Thymus (tissue), 11 donors: ENCODE data around the gene SLC25A28. TPM values are rescaled to one million over a fixed set of nuclear protein-coding genes. Genes with fewer than 3 reads are reported as not detected.

Experiments
- DNase-seq, 9 donors: peaks; one replicate each; pipeline ENCODE4 v3.0.0-alpha.2; 2013; ENCODE audit warnings: low spot score in 9 of 9, low read depth in 6 of 9, missing footprints in 1 of 9
- H3K27ac ChIP-seq, 2 donors: one replicate each; pipeline ENCODE4 v1.5.1; 2013; ENCODE audit warnings: control low read depth in 1 of 2, low read depth in 1 of 2, low read length in 1 of 2, mild to moderate bottlenecking in 1 of 2, moderate library complexity in 1 of 2
- H3K27me3 ChIP-seq, 2 donors: one replicate each; pipeline ENCODE4 v1.5.1; 2013; ENCODE audit warnings: low read length in 1 of 2; ENCODE audit not compliant: control insufficient read depth in 2 of 2, insufficient read depth in 1 of 2
- H3K36me3 ChIP-seq, 2 donors: one replicate each; pipeline ENCODE4 v1.5.1; 2013; ENCODE audit warnings: low read length in 1 of 2, mild to moderate bottlenecking in 1 of 2, moderate library complexity in 1 of 2; ENCODE audit not compliant: control insufficient read depth in 2 of 2, insufficient read depth in 2 of 2
- H3K4me1 ChIP-seq, 2 donors: one replicate each; pipeline ENCODE4 v1.5.1; 2013; ENCODE audit warnings: low read length in 2 of 2; ENCODE audit not compliant: control insufficient read depth in 2 of 2, insufficient read depth in 2 of 2
- H3K4me3 ChIP-seq, 2 donors: one replicate each; pipeline ENCODE4 v1.5.1; 2013; ENCODE audit warnings: low read length in 2 of 2, control low read depth in 1 of 2, mild to moderate bottlenecking in 1 of 2
- H3K9me3 ChIP-seq, 2 donors: one replicate each; pipeline ENCODE4 v1.5.1; 2013; ENCODE audit warnings: low read length in 1 of 2, mild to moderate bottlenecking in 1 of 2; ENCODE audit not compliant: control insufficient read depth in 2 of 2, insufficient read depth in 1 of 2
- WGBS: extraction: QIAGEN DNeasy Blood & Tissue Kit; methylation state at CpG from one replicate; pipeline ENCODE4 v1.1.7; 2013; 5-methylcytosine and 5-hydroxymethylcytosine counted together
- polyA plus RNA-seq: library from polyadenylated mRNA; stranded (reverse); fragments of 200-250 nt; gene quantifications from one replicate; pipeline ENCODE4 v1.2.3, GENCODE V29; 2013
- total RNA-seq: library from RNA; stranded (reverse); fragments of 120-200 nt; gene quantifications from one replicate; pipeline ENCODE4 v1.2.4, GENCODE V29; 2013
- donor health status: healthy.

The SLC25A28 gene
- total and polyA plus RNA-seq, 2 donors, result 18.8 to 173 TPM

DNA sequence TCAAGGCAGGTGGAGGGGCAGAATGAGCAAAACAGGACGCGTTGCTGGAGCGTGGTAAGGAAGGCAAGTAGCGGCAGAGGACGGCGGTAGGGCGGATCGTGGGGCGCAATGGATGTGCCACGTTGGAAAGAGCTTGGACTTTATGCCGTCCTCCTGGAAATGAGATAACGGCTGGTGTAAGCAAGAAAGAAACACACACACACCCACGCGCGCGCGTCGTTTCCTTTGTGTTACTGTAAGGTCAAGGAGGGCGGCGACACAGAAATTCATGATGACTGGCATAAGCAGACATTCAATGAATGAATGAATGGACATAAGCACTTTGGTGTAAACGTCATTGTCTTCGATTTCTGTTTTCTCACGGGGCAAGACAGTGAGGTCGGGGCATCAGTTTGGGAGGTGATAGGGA, 38.4 kb upstream of the SLC25A28 start:
- H3K36me3 ChIP-seq, result no peaks in the 10 kb centered on the region
- no peaks in the 10 kb centered on the region for H3K9me3 ChIP-seq
- peaks cover 9 to 21% of the 10 kb centered on the region in 2 donors for H3K4me1 ChIP-seq
- peak overlapping the region; percentile 62 to 76 for H3K4me3 ChIP-seq
- peak in 4 of 9 donors; percentile 5 to 48 (median 18) for DNase-seq
- H3K27ac ChIP-seq, result peak overlapping the region; percentile 26 to 71
- peaks cover 4 to 33% of the 10 kb centered on the region in 2 donors for H3K27me3 ChIP-seq
- WGBS, result 29% methylated on average over 24 of the region's 24 CpGs

DNA sequence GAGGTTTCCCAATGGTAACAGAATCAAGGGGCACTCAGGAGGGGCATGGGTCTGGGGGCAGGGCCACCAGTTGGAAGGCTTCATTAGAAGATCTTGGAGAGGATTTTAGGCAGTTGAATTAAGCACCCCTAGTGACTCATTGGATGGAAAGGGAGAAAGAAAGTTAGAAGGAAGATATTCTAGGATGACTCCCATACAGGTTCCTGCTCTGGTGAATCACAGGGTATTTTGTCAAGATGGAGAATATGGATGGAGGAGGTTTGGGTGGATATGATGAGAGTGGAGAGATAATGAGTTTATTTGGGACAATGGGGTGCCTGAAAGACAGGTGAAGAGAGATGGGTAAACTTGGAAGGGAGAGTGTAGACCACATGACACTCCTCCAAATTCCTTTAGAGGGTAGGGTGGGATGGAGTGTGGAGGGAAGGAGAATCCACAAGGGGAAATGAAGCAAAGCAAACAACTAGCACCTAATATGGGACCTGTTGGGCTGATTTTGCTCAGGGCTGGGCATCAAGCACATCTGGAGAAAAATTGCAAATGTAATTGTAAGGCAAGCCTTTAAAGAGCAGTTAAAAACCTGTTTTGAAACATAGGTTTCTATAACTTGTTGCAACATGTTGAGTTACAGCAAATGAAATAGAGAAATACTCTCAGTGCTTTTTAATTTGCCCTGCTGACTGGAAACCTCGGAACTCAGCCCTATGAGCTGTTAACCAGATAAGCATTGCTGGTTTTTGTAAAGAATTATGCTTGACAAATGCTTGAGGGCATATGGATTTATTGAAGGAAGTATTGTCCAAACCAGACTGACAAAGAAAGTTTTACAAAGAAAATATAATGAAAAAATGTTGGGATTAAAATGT, 36.2 kb upstream of the SLC25A28 start:
- Histone ChIP-seq H3K4me3 (no peak overlapping the region), H3K36me3 (no peaks in the 10 kb centered on the region), H3K27me3 (peaks cover 4 to 33% of the 10 kb centered on the region in 2 donors), H3K27ac (peak overlapping the region; percentile 31 to 49), H3K9me3 (no peaks in the 10 kb centered on the region), H3K4me1 (peaks cover 9 to 21% of the 10 kb centered on the region in 2 donors)
- WGBS, result 78% methylated on average over 1 of the region's 1 CpG
- DNase-seq, result no peak

DNA sequence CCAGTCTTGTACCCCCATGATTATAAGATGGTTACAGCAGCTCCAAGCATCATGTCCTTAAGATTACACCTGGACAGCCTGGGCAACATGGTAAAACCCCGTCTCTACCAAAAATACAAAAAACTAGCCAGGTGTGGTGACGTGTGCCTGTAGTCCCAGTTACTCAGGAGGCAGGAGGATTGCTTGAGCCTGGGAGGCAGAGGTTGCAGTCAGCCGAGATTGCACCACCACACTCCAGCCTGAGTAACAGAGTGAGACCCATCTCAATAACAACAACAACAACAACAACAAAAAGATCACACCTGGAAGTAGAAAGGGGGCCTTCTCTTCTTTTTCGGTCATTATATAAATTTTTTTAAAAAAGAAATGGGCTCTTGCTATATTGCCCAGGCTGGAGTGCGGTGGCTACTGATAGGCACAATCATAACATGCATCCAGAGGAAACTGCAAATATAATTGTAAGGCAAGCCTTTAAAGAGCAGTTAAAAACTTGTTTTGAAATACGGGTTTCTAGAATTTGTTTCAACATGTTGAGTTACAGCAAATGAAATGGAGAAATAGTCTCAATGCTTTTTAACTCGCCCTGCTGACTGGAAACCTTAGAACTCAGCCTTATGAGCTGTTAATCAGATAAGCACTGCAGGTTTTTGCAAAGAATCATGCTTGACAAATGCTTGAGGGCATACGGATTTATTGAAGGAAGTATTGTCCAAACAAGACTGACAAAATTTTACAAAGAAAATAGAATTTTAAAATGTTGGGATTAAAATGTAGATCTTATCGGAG, 34.3 kb upstream of the SLC25A28 start:
- Histone ChIP-seq H3K4me1 (peaks cover 5 to 17% of the 10 kb centered on the region in 2 donors), H3K27ac (peak overlapping the region in 1 of 2 donors; percentile 37)
- WGBS, result 94% methylated on average over 9 of the region's 9 CpGs

DNA sequence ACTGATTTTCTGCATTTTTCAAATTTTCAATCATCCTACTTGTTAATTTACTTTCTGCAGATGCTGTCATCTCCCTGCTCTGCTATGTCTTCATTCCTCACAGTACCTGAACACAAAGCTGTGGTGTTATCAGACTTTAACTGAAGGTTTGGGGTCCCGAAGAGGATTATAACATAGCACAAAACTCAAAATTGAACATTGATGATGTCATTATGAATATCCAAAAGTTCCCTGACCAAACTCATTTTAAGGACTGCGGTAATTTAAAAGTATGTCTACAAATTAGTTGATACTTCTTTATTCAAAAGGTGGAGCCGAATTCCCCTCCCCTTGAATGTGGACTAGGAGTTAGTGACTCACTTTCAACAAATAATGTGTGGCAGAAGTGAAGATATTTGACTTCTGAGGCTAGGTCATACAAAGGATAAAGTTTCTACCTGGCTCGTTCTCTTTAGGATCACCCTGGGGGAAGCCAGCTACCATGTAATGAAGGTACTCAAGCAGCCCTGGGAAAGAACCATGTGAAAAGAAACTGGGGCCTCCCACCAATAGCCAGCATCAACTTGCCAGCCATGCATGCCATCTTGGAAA, 32.7 kb upstream of the SLC25A28 start:
- Histone ChIP-seq H3K4me1 (peaks cover 0 to 7% of the 10 kb centered on the region in 2 donors), H3K4me3 (no peak overlapping the region), H3K36me3 (no peaks in the 10 kb centered on the region), H3K27ac (no peak overlapping the region), H3K9me3 (no peaks in the 10 kb centered on the region), H3K27me3 (peaks cover 1 to 16% of the 10 kb centered on the region in 2 donors)
- DNase-seq, result no peak
- 93% methylated on average over 4 of the region's 4 CpGs for WGBS

More for the DNA sequence above, 34.3 kb upstream of the SLC25A28 start:
- H3K27me3 ChIP-seq, result peaks cover 4 to 32% of the 10 kb centered on the region in 2 donors
- no peaks in the 10 kb centered on the region for H3K36me3 ChIP-seq
- H3K9me3 ChIP-seq, result no peaks in the 10 kb centered on the region
- H3K4me3 ChIP-seq, result no peak overlapping the region
- DNase-seq, result peak in 1 of 9 donors; percentile 14

DNA sequence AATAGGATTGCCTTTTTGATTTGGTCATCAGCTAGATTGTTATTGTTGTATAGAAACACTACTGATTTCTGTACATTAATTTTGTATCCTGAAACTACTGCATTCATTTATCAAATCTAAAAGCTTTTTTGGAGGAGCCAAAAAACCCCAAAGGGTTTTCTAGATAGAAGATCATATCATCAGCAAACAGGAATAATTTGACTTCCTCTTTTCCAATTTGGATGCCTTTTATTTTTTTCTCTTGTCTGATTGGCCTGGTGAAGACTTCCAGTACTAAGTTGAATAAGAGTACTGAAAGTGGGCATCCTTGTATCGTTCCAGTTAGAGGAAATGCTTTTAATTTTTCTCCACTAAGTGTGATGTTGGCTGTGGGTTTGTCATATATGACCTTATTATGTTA, 28.5 kb upstream of the SLC25A28 start:
- Histone ChIP-seq H3K4me3 (no peak overlapping the region), H3K9me3 (no peaks in the 10 kb centered on the region), H3K27me3 (no peaks in the 10 kb centered on the region), H3K4me1 (no peaks in the 10 kb centered on the region), H3K27ac (no peak overlapping the region), H3K36me3 (no peaks in the 10 kb centered on the region)
- no peak for DNase-seq
- 40% methylated on average over 1 of the region's 1 CpG for WGBS

DNA sequence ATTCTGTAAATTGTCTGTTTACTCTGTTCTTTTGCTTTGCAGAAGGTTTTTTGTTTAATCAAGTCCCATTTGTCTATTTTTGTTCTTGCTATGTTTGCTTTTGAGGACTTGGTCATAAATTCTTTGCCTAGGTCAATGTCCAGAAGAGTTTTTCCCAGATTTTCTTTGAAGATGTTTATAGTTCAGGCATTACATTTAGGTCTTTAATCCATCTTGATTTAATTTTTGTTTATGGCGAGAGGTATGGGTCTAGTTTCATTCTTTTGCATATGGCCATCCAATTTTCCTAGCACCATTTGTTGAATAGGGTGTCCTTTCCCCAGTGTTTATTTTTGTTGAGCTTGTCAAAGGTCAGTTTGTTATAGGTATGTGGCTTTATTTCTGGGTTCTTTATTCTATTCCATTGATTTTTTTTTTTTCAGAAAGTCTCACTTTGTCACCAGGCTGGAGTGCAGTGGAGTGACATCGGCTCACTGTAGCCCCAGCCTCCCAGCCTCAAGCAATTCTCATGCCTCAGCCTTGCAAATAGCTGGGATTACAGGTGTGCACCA, 27.4 kb upstream of the SLC25A28 start:
- no peak overlapping the region for H3K4me3 ChIP-seq
- H3K9me3 ChIP-seq, result no peaks in the 10 kb centered on the region
- H3K27me3 ChIP-seq, result no peaks in the 10 kb centered on the region
- H3K4me1 ChIP-seq, result no peaks in the 10 kb centered on the region
- no peaks in the 10 kb centered on the region for H3K36me3 ChIP-seq
- no peak overlapping the region for H3K27ac ChIP-seq
- DNase-seq, result no peak
- 98% methylated on average over 2 of the region's 2 CpGs for WGBS

DNA sequence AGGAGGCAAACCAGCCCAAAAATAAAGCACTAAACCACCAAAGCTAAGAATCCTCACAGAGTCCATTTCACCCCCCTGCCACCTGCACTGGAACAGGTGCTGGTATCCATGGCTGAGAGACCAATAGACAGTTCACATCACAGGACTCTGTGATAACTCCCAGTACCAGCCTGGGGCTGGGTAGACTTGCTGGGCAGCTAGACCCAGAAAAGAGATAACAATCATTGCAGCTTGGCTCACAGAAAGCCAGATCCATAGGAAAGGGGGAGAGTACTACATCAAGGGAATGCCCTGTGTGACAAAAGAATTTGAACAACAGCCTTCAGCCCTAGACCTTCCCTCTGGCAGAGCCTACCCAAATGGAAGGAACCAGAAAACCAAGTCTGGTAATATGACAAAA, 13.6 kb upstream of the SLC25A28 start:
- Histone ChIP-seq H3K9me3 (no peaks in the 10 kb centered on the region), H3K27me3 (no peaks in the 10 kb centered on the region), H3K4me3 (no peak overlapping the region), H3K36me3 (no peaks in the 10 kb centered on the region), H3K4me1 (no peaks in the 10 kb centered on the region), H3K27ac (no peak overlapping the region)
- DNase-seq, result no peak

DNA sequence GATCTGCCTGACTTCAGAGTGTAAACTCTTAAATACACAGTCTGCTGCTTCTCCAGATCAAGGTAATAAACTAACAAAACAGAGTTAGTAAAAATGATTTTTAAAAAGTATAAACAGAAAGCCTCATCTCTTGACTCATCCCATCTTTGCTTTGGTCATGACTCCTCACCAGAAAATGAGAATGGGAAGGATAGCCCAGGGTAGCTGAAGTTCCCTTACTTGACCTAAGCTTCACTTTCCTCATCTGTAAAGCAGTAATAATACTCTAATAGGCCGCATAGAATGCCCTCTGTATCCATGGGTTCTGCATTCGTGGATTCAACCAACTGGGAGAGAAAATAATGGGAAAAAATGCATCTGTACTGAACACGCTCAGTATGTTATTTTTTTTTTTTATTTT, 11.3 kb upstream of the SLC25A28 start:
- Histone ChIP-seq H3K36me3 (no peaks in the 10 kb centered on the region), H3K27me3 (no peaks in the 10 kb centered on the region), H3K4me1 (no peaks in the 10 kb centered on the region), H3K27ac (no peak overlapping the region), H3K4me3 (no peak overlapping the region), H3K9me3 (no peaks in the 10 kb centered on the region)
- DNase-seq, result no peak
- WGBS, result 95% methylated on average over 3 of the region's 3 CpGs
